Measurements from ENCODE around the gene CD14. TPM values are rescaled to one million over a fixed set of nuclear protein-coding genes. Genes with fewer than 3 reads are reported as not detected.

The CD14 gene
- total RNA-seq, 1 experiment from 2014 or later, result 0.13 TPM

GRCh38 chr5:140602147-140602546 lies 30.8 kb downstream of the CD14 start:
- Mint-ChIP-seq H3K27ac (no peak overlapping the region; a peak in 1 of 7 replicates), H3K4me1 (no peaks in the 10 kb centered on the region), H3K4me3 (no peak overlapping the region), H3K36me3 (ENCODE audit: insufficient read depth in 1 of 3, low read depth in 3 of 3) (no peaks in the 10 kb centered on the region), H3K27me3 (ENCODE audit: low read depth) (peaks cover 7% of the 10 kb centered on the region), H3K9me3 (peaks cover 14 to 21% of the 10 kb centered on the region in 2 experiments; a peak in 4 of 5 replicates)
- Histone ChIP-seq H2BK15ac (ENCODE audit: low read depth, low read length) (no peak overlapping the region), H4K20me1 (ENCODE audit: control insufficient read depth, insufficient read depth, insufficient read length) (no peaks in the 10 kb centered on the region), H2AFZ (ENCODE audit: low read length) (no peak overlapping the region), H2BK5ac (ENCODE audit: insufficient read length, low read length) (no peak overlapping the region), H2BK12ac (ENCODE audit: insufficient read length, low read depth, low read length) (no peak overlapping the region), H3K27ac (ENCODE audit: insufficient read length, low read depth, low read length) (no peak overlapping the region), H2BK120ac (ENCODE audit: low read depth, low read length, poor library complexity, severe bottlenecking) (no peak overlapping the region), H3K4ac (ENCODE audit: low read depth, low read length) (no peak overlapping the region), H3K23me2 (ENCODE audit: insufficient read length, low read depth, low read length, poor library complexity, severe bottlenecking) (no peaks in the 10 kb centered on the region), H4K91ac (ENCODE audit: insufficient read length, low read depth, low read length) (no peak overlapping the region), H2BK20ac (ENCODE audit: low read depth, low read length, poor library complexity, severe bottlenecking) (no peak overlapping the region), H4K8ac (replicated peaks; ENCODE audit: insufficient read length, low read depth, low read length) (no peak overlapping the region), H3K4me2 (ENCODE audit: insufficient read depth, insufficient read length, low read length) (no peak overlapping the region), H3K9ac (ENCODE audit: extremely low read depth, insufficient read length, low read length) (no peak overlapping the region), H3K18ac (ENCODE audit: insufficient read length, low read depth, low read length) (no peak overlapping the region), H2AK5ac (ENCODE audit: insufficient read length, low read length) (no peak overlapping the region), H3K4me1 (ENCODE audit: insufficient read depth, low read length) (no peaks in the 10 kb centered on the region), H3K23ac (ENCODE audit: insufficient read length, low read depth, low read length) (no peak overlapping the region), H3K56ac (ENCODE audit: insufficient read length, low read depth, low read length) (no peak overlapping the region), H3K27me3 (ENCODE audit: insufficient read depth, low read length) (no peaks in the 10 kb centered on the region), H4K5ac (ENCODE audit: insufficient read length, low read depth, low read length) (no peak overlapping the region), H3K9me3 (ENCODE audit: control insufficient read depth, low read depth, low read length) (no peaks in the 10 kb centered on the region), H3K79me2 (ENCODE audit: insufficient read depth, low read length) (no peaks in the 10 kb centered on the region), H3T11ph (ENCODE audit: low read length) (no peak overlapping the region), H3K14ac (ENCODE audit: insufficient read depth, low read length) (no peak overlapping the region), H3K79me1 (ENCODE audit: insufficient read depth, low read depth, low read length, poor library complexity, severe bottlenecking) (no peaks in the 10 kb centered on the region)
- no peak for DNase-seq
- no peak for TF ChIP-seq CTCF (conservative IDR thresholded peaks at IDR 0.05)
- no CpG with 5 or more reads among the region's 4 CpGs for WGBS (ENCODE audit: extremely low coverage, insufficient read length, low lambda C conversion rate)

Data from H9 (cell line).